GM19351 (cell line): ENCODE measurements around the gene SPATA13.
"Not testable (repeated sequence)": the region's sequence is repeated elsewhere in the genome, so short reads cannot be mapped to it uniquely, and the experiment has no call there.

ENCODE experiments used
- ATAC-seq: cut with Tn5 transposase; IDR thresholded peaks from one replicate; pipeline ENCODE4 v1.9.1; 2021; ENCODE audit warnings: mild to moderate bottlenecking, moderate library complexity; ENCODE audit not compliant: unreplicated experiment

The SPATA13 gene

DNA sequence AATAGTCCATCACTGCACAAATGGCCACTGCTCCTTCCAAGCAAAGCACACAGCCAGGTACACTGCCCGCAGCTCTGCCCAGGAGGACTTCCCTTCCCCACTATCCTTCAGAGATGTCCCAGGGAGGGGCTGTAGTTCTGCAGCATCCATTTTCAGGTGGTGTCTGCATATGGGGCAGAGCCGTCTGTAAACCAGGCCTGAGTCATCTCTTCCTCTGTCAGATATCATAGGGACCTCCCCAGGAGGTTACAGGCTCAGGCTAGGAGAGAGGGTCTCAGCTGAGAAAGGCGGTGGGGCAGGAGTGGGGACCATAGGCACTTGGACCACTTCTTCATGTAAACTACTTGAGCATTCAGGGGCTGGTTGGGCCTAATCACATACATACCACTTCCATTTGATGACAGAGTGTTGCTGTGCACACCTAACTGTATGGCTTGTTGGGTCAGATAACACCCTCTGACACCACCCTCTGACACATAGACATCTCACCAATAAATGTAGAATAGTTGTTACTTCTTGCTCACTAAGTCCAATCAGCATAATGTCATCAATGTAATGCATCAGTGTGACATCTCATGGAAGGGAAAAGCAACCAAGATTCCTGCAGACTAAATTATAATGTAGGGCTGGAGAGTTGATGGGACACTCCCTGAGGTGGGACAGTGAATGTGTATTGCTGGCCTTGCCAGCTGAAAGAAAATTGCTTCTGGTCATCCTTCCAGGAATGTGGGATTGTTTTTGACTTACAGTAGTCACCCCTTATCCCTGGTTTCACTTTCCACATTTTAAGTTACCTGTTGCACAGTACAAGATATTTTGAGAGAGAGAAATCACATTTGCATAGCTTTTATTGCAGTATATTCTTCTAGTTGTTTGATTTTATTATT is 189.5 kb downstream of the SPATA13 start:
- ATAC-seq, result not testable (repeated sequence)

GRCh38 chr13:24351423-24351822 is 190.9 kb downstream of the SPATA13 start:
- no peak for ATAC-seq

GRCh38 chr13:24353736-24354135 is 193.2 kb downstream of the SPATA13 start:
- ATAC-seq, result no peak

- ATAC-seq, result no peak
Observed at GRCh38 chr13:24355103-24355502, 194.6 kb downstream of the SPATA13 start.

- ATAC-seq, result no peak
Observed at GRCh38 chr13:24356270-24356669, 195.8 kb downstream of the SPATA13 start.
